Measurements from ENCODE around the gene POLG. TPM values are rescaled to one million over a fixed set of nuclear protein-coding genes. Genes with fewer than 3 reads are reported as not detected.

POLG gene
- total and polyA plus RNA-seq, 2 donors (not counting 1 experiment from before 2014, with no cell fraction given): 81.1 to 144 TPM

DNA sequence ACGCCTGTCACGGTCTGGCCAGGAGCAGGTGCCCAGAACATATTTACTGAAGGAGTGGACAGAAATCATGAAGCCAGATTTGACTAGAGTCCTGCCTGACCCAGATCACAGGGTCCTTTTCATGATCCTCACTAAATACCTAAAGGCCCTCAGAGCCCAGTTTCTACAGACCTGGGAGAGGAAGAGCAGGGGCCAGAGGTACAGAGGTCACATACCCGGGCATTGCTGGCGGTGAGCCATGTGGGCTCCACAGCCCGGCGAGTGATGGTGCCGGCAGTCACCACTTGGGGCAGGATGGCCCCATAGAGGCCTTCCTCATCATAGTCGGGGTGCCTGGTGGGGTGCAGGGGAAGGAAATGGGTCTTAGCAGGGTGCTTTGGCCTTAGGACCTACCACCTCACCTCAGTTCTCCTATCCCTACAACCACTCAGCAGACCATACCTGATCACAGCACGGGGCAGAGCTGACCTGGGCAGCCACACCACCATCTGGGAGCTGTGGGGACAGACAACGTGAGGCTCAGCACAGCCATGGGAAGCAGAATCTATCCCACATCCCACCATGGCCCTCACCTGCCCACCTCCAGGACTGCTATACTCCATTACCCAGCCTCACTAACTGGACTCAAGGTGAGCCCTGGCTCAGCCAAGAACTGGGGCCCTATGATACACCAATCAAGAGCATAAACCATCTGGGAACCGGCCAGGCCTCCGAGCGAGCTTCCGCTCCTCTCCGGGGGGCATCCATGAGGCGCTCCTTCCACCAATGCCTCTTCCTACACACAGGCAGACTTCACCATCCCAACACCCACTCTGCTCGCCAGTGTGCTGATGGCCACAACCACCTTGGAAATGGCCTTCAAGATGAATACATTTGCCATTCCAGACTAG, 12.9 kb downstream of the POLG start:
- Mint-ChIP-seq H3K4me1 (no peaks in the 10 kb centered on the region), H3K4me3 (no peak overlapping the region), H3K27ac (no peak overlapping the region), H3K9me3 (ENCODE audit: insufficient read depth) (no peaks in the 10 kb centered on the region), H3K27me3 (no peaks in the 10 kb centered on the region)
- Histone ChIP-seq H2AFZ (ENCODE audit: insufficient read depth, low read depth, low read length, poor library complexity, severe bottlenecking) (no peak overlapping the region), H3K9me3 (ENCODE audit: control extremely low read depth in 1 of 3, control insufficient read depth in 2 of 3, insufficient read depth in 1 of 3, low read length in 2 of 3) (no peaks in the 10 kb centered on the region), H4K20me1 (ENCODE audit: control insufficient read depth, insufficient read depth, low read length, poor library complexity, severe bottlenecking) (peaks cover 80% of the 10 kb centered on the region), H3K4me3 (ENCODE audit: control extremely low read depth in 1 of 5, extremely low read depth in 1 of 5, insufficient read depth in 1 of 5, low read depth in 2 of 5, low read length in 4 of 5) (no peak overlapping the region), H3K27ac (ENCODE audit: low read length in 2 of 2) (no peak overlapping the region), H3K4me1 (ENCODE audit: control insufficient read depth in 2 of 2, insufficient read depth in 2 of 2, low read length in 2 of 2) (no peaks in the 10 kb centered on the region), H3K79me2 (ENCODE audit: control insufficient read depth, insufficient read depth, low read length) (peaks cover 13% of the 10 kb centered on the region), H3K36me3 (replicated peaks in 1 of 2; ENCODE audit: control extremely low read depth in 1 of 2, control insufficient read depth in 1 of 2, extremely low read depth in 1 of 2, insufficient read depth in 2 of 2, low read length in 1 of 2) (peaks cover 9 to 98% of the 10 kb centered on the region in 2 experiments), H3K9ac (ENCODE audit: low read length) (no peak overlapping the region), H3K27me3 (replicated peaks in 1 of 4; ENCODE audit: control extremely low read depth in 1 of 4, control insufficient read depth in 3 of 4, insufficient read depth in 4 of 4, low read length in 3 of 4) (no peaks in the 10 kb centered on the region), H3K4me2 (replicated peaks; ENCODE audit: low read depth, low read length, poor library complexity, severe bottlenecking) (no peak overlapping the region)
- ATAC-seq (ENCODE audit: low read depth) (no peak), DNase-seq (no peak)
- no peak for TF ChIP-seq EZH2 (IDR thresholded peaks at IDR 0.05; ENCODE audit: borderline replicate concordance, insufficient read depth, low read depth, low read length, poor library complexity, severe bottlenecking)
- TF ChIP-seq CTCF (IDR thresholded peaks at IDR 0.05): no peak
- intact Hi-C loops (cut with micrococcal nuclease): no loop called here
- ChIA-PET POLR2A (no interaction called here), CTCF (interaction anchor here (0.6 kb wide), 1 partner anchor 13 kb away, joined by 3 read pairs; the partner anchor contains the start of gene POLG)
- 94% methylated on average over 13 of the region's 17 CpGs for WGBS (ENCODE audit: insufficient coverage)

GRCh38 chr15:89320200-89320599, 14.4 kb downstream of the POLG start:
- Mint-ChIP-seq H3K4me3 (no peak overlapping the region), H3K27ac (no peak overlapping the region), H3K4me1 (no peaks in the 10 kb centered on the region), H3K9me3 (ENCODE audit: insufficient read depth) (no peaks in the 10 kb centered on the region), H3K27me3 (no peaks in the 10 kb centered on the region)
- ATAC-seq (ENCODE audit: low read depth) (no peak), DNase-seq (no peak)
- no peak overlapping the region for H3K4me3 ChIP-seq (ENCODE audit: control extremely low read depth in 1 of 5, extremely low read depth in 1 of 5, insufficient read depth in 1 of 5, low read depth in 2 of 5, low read length in 4 of 5)
- no peaks in the 10 kb centered on the region for H3K4me1 ChIP-seq (ENCODE audit: control insufficient read depth in 2 of 2, insufficient read depth in 2 of 2, low read length in 2 of 2)
- H3K9ac ChIP-seq (ENCODE audit: low read length): no peak overlapping the region
- no peak overlapping the region for H3K27ac ChIP-seq (ENCODE audit: low read length in 2 of 2)
- no peak overlapping the region for H3K4me2 ChIP-seq (replicated peaks; ENCODE audit: low read depth, low read length, poor library complexity, severe bottlenecking)
- H3K79me2 ChIP-seq (ENCODE audit: control insufficient read depth, insufficient read depth, low read length): no peaks in the 10 kb centered on the region
- no peaks in the 10 kb centered on the region for H3K9me3 ChIP-seq (ENCODE audit: control extremely low read depth in 1 of 3, control insufficient read depth in 2 of 3, insufficient read depth in 1 of 3, low read length in 2 of 3)
- H4K20me1 ChIP-seq (ENCODE audit: control insufficient read depth, insufficient read depth, low read length, poor library complexity, severe bottlenecking): peaks cover 64% of the 10 kb centered on the region
- H3K36me3 ChIP-seq (replicated peaks in 1 of 2; ENCODE audit: control extremely low read depth in 1 of 2, control insufficient read depth in 1 of 2, extremely low read depth in 1 of 2, insufficient read depth in 2 of 2, low read length in 1 of 2): peaks cover 10 to 97% of the 10 kb centered on the region in 2 experiments
- intact Hi-C loops (cut with micrococcal nuclease): no loop called here
- H3K27me3 ChIP-seq (replicated peaks in 1 of 4; ENCODE audit: control extremely low read depth in 1 of 4, control insufficient read depth in 3 of 4, insufficient read depth in 4 of 4, low read length in 3 of 4): no peaks in the 10 kb centered on the region
- ChIA-PET CTCF (no interaction called here), POLR2A (interaction anchor here (0.6 kb wide), 1 partner anchor 11 kb away, joined by 11 read pairs; no protein-coding TSS in a partner anchor)
- H2AFZ ChIP-seq (ENCODE audit: insufficient read depth, low read depth, low read length, poor library complexity, severe bottlenecking): no peak overlapping the region
- TF ChIP-seq CTCF (IDR thresholded peaks at IDR 0.05) (no peak), EZH2 (IDR thresholded peaks at IDR 0.05; ENCODE audit: borderline replicate concordance, insufficient read depth, low read depth, low read length, poor library complexity, severe bottlenecking) (no peak)
- WGBS (ENCODE audit: insufficient coverage): 100% methylated on average over 1 of the region's 2 CpGs

Data from B cell (primary cell).